NCI-H2081 treated with DMSO at 0.1 percent for 48 hours (cell line): ENCODE measurements around the gene FEM1A.
"Not testable (repeated sequence)": the region's sequence is repeated elsewhere in the genome, so short reads cannot be mapped to it uniquely, and the experiment has no call there.

ENCODE experiments used
- DNase-seq: peaks from one replicate; lab custom pipeline; 2025; lab: John Stamatoyannopoulos, UW

The FEM1A gene

DNA sequence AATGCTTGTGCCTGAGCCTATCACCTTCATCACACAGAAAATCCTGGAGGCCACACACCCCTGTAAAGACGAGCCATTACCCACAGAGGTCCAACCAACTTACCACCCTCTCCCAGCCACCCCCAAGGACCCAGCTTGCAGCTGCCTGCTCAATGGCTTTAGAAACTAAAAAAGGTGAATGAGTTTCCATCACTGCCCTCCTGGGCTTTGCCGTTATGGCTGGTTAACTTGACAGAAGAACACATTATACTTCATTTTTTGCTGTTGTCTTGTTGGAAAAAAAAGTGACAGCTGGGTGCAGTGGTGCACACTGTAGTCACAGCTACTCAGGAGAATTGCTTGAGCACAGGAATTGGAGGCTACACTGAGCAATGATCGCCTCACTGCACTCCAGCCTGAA lies 17.4 kb upstream of the FEM1A start:
- no peak for DNase-seq

DNA sequence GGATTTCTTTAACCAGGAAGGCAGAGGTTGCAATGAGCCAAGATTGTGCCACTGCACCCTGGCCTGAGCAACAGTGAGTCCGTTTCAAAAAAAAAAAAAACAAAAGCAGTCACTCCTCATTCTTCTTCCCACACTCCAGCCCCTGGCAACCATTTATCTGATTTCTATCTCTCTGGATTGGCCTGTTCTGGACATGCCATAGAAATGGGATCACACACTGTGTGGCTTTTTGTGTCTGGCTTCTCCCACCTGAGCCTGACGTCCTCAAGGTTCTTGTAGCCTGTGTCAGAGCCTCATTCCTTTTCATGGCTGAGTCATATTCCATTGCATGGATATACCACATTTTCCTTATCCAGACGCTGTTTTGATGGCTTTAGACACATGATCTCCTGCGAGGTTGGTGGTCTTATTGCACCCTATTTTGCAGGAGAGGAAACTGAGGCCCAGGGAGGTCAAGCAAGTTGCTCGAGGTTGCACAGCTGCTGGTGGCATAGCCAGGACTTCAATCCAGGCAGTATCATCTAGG lies 15.8 kb upstream of the FEM1A start:
- no peak for DNase-seq

- DNase-seq, result no peak
These were observed 14.9 kb upstream of the FEM1A start for GRCh38 chr19:4776436-4777211.

DNA sequence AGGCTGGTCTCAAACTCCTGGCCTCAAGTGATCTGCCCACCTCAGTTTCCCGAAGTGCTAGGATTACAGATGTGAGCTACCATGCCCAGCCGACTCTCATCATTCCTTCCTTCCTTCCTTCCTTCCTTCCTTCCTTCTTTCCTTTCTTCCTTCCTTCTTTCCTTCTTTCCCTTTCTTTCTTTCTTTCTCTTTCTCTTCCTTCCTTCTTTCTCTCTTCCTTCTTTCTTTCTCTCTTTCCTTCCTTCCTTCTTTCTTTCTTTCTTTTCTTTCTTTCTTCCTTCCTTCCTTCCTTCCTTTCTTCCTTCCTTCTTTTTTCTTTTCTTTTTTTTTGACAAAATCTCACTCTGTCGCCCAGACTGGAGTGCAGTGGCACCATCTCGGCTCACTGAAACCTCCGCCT lies 13.4 kb upstream of the FEM1A start:
- DNase-seq, result not testable (repeated sequence)

DNA sequence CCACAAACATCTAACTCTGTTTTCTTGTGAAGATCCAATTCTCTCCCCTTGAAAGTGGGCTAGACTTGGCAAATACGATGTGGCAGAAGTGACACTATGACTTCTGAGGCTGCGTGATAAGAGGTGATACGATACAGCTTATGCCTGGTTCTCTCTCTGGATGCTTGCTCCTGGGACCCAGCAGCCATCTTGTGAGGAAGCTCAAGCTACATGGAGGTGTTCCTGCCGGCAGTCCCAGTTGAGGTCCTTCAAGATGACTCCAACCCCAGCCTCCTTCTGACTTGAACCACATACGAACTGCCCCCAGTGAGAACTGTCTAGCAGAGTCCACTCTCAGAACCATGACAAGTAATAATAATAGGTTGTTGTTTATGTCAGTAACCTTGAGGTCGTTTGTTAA lies 10.7 kb upstream of the FEM1A start:
- no peak for DNase-seq

GRCh38 chr19:4781801-4782200 lies 9.7 kb upstream of the FEM1A start:
- DNase-seq, result no peak

DNA sequence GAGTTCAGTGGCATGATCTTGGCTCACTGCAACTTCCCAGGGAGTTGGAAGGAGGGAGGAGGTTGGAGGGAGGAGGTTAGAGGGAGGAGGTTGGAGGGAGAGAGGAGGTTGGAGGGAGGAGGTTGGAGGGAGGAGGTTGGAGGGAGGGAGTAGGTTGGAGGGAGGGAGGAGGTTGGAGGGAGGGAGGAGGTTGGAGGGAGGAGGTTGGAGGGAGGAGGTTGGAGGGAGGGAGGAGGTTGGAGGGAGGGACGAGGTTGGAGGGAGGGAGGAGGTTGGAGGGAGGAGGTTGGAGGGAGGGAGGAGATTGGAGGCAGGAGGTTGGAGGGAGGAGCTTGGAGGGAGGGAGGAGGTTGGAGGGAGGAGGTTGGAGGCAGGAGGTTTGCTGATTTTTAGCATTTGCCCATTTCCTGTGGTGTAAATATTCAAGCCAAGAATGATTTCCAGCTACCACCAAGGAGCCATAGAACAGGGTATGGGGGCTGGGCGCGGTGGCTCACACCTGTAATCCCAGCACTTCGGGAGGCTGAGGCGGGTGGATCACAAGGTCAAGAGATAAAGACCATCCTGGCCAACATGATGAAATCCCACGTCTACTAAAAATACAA lies 5.0 kb upstream of the FEM1A start:
- DNase-seq, result not testable (repeated sequence)

DNA sequence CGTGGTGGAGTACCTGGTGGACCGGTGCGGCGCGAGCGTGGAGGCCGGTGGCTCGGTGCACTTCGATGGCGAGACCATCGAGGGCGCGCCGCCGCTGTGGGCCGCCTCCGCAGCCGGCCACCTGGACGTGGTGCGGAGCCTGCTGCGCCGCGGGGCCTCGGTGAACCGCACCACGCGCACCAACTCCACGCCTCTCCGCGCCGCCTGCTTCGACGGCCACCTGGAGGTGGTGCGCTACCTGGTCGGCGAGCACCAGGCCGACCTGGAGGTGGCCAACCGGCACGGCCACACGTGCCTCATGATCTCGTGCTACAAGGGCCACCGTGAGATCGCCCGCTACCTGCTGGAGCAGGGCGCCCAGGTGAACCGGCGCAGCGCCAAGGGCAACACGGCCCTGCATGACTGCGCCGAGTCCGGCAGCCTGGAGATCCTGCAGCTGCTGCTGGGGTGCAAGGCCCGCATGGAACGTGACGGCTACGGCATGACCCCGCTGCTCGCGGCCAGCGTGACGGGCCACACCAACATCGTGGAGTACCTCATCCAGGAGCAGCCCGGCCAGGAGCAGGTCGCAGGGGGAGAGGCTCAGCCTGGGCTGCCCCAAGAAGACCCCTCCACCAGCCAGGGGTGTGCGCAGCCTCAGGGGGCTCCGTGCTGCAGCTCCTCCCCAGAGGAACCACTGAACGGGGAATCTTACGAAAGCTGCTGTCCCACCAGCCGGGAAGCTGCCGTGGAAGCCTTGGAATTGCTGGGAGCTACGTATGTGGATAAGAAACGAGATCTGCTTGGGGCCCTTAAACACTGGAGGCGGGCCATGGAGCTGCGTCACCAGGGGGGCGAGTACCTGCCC lies 708 bp downstream of the FEM1A start:
- not testable (repeated sequence) for DNase-seq

GRCh38 chr19:4792866-4793195 lies 1.3 kb downstream of the FEM1A start:
- DNase-seq, result not testable (repeated sequence)

- not testable (repeated sequence) for DNase-seq
These were observed 1.7 kb downstream of the FEM1A start for GRCh38 chr19:4793278-4793677.

DNA sequence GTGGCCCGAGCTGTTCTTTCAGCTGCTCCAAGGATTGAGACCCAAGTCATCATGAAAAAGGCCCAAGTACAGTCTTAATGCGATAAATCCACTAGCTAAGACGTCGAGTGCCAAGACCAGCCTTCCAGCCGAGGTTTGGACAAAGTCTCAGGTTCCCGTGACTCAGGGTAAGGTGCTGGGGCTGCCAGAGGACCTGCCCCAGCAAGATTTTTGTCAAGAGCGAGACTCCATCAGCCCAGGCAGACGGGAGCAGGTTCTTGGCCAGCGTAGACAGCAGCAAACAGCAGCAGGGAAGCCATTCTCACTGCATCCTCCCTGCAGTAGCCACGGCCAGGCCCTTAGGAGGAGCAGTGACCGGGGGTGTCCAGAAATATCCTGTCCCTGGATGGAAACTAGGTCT lies 3.4 kb downstream of the FEM1A start:
- DNase-seq, result no peak

DNA sequence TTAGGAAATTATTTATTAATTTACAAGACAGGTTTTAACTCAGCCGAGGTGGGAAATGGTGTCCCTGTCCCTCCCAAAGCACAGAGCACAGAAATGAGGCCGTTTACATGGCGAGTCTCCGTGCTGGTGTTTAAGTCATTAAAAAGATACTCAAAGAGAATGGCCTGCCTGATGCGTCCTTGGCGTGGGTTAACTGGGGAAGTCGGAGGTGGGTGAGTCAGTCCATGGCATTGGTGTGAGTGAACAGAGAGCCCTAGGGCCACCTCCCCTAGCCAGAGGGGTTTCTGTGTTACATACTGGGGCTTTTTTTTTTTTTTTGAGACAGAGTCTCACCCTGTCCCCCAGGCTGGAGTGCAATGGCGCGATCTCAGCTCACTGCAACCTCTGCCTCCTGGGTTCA lies 3.9 kb downstream of the FEM1A start:
- DNase-seq, result no peak

DNA sequence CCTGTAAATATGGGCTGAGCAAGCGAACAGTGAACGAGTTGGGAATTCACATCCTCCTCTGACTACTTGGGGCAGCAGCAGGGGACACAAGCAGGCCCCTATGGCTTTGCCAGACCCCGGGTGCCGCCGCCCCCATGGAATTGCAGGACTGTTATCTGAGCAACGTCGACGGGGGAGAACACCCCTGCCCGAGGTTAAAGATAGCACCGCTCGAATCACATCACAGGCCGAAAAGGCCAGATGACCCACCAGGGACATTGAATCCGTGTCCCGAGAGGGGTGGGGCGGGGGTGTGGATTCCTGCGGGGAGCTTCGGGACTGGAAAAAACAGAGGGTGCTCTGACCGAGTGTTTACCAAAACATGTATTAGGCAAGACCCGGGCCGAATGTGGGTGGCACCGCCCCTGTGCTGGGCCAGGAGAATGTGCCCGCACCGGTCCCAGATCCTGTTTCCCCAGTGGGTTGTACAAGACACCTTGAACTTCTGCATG lies 9.1 kb downstream of the FEM1A start:
- no peak for DNase-seq

DNA sequence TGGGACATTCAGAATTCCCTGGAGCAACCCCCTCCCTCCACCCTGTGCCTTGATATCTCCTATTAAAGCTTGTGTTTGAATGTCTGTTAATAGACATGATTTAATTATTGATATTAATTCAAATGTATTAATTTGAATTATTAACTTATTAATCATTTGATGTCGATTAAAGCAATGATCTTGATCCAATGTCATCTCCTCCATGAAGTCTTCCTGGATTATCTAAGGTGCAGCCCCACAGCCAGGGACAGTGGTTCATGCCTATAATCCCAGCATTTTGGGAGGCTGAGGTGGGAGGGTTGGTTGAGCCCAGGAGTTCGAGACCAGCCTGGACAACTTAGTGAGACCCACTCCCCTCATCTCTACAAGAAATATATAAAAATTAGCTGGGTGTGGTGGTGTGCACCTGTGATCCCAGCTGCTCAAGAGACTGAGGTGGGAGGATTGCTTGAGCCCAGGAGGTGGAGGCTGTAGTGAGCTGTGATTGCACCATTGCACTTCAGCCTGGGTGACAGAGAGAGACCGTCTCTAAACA lies 9.6 kb downstream of the FEM1A start:
- no peak for DNase-seq

DNA sequence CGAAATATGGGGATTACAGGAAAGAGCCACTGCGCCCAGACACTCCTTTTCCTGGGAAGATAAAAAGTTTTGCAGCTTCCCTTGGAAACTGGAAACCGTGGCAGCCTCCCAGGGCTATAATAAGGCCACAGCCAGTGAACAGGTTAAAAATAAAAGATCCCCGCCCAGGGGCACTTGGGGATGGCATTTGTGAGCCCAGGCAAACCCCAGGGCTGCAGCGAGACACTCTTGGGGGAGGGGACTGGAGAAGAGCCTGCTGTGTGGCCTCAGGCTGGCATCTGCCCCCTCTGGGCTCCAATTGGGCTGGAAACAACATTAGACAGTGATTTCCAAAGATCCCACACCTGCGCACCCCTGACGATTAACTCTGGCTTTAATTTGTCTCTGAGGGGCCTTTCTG lies 11.2 kb downstream of the FEM1A start:
- no peak for DNase-seq

- DNase-seq, result no peak
These were observed 12.5 kb downstream of the FEM1A start for GRCh38 chr19:4803736-4804695.

- DNase-seq, result not testable (repeated sequence)
These were observed 13.6 kb downstream of the FEM1A start for GRCh38 chr19:4805140-4805539.

GRCh38 chr19:4806384-4806783 lies 14.8 kb downstream of the FEM1A start:
- DNase-seq, result no peak

GRCh38 chr19:4807188-4807587 lies 15.7 kb downstream of the FEM1A start:
- no peak for DNase-seq

DNA sequence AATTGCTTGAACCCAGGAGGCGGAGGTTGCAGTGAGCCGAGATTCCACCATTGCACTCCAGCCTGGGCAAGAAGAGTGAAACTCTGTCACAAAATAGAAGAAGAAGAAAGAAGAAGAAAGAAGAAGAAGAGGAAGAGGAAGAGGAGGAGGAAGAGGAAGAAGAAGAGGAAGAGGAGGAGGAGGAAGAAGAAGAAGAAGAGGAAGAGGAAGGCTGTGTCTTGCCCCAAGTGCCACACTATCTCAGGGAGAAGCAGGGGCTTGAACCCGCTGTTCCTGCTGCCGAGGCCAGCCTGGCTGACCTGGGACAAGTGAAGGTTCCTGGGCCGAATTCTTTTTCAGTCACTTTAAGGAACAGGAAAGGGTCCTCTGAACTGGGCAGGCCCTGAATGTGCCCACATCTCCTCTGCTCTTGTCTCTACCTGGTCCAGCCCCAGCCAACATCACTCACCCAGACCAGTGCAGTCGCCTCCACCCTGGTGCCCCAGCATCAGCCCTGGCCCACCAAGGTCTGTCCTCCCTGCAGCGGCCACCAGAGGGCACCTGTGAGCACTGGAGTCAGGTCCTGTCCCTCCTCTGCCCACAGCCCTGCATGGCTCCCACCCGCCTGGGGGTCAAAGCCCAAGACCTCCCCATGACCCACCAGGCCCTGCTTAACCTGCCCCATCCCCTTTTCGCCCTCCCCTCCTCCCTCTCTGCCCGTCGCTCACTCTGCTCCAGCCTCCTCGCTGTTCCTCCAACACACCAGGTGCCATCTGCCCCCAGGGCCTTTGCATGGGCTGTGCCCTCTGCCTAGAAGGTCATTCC lies 20.0 kb downstream of the FEM1A start:
- no peak for DNase-seq
